Lower leg skin (tissue), 3 donors: Measurements from ENCODE around the gene CCDC183.

Experiments
- POLR2A ChIP-seq, 2 donors: fragments of 450-650 bp; IDR thresholded peaks; one replicate each; pipeline ENCODE4 v1.6.1; 2016 to 2017; ENCODE audit warnings: antibody characterized with exemption in 2 of 2, mild to moderate bottlenecking in 1 of 2, moderate library complexity in 1 of 2
- TF ChIP-seq, protein P1 (sequence below), 3 donors: fragments of 450-650 bp; IDR thresholded peaks; one replicate each; pipeline ENCODE4 v1.5.1; 2016; ENCODE audit warnings: antibody characterized with exemption in 3 of 3, mild to moderate bottlenecking in 3 of 3, moderate library complexity in 2 of 3

DNA sequence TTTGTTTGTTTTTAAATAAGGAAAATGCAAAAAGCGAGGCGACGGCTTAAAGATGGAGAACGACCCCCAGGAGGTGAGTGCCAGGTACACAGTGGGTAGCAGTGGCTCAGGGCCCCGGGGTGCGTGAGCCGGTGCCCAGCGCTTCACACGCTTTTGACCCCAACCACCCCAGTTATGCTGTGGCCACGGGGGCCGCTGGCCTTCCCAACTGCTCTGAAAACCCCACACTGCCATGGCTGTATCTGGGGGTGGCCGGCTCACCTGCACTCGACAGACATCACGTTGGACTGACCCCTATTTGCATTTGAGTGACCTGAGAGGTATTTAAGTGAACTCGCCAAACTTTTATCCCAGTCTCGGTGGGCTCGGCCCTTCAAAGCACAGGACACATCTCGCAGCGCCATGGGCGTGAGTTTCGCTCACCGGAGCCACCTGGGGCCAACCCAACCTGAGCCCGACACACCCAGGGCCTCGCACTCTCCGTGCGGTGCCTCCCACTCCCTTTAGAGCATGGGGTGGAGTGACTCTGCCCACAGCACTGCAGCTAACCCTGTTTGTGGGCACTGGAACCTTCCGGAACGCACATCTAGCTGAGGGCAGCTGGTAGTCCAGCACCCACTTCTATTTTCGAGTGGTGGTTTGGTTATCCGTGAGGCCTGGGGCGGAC, 32.5 kb downstream of the CCDC183 start:
- TF ChIP-seq, protein P1, sequence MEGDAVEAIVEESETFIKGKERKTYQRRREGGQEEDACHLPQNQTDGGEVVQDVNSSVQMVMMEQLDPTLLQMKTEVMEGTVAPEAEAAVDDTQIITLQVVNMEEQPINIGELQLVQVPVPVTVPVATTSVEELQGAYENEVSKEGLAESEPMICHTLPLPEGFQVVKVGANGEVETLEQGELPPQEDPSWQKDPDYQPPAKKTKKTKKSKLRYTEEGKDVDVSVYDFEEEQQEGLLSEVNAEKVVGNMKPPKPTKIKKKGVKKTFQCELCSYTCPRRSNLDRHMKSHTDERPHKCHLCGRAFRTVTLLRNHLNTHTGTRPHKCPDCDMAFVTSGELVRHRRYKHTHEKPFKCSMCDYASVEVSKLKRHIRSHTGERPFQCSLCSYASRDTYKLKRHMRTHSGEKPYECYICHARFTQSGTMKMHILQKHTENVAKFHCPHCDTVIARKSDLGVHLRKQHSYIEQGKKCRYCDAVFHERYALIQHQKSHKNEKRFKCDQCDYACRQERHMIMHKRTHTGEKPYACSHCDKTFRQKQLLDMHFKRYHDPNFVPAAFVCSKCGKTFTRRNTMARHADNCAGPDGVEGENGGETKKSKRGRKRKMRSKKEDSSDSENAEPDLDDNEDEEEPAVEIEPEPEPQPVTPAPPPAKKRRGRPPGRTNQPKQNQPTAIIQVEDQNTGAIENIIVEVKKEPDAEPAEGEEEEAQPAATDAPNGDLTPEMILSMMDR (IDR thresholded peaks at IDR 0.05): no peak
- TF ChIP-seq POLR2A (IDR thresholded peaks at IDR 0.05): no peak
